ENCODE measurements around the gene CARHSP1. TPM values are rescaled to one million over a fixed set of nuclear protein-coding genes. Genes with fewer than 3 reads are reported as not detected.

The CARHSP1 gene
- total and polyA plus RNA-seq, 9 of the 15 experiments (the other 6 are each of a cell fraction or from before 2014, with no cell fraction given) = 5.8 to 114 (median 41.1) TPM

GRCh38 chr16:8915722-8916301 is 47.0 kb upstream of the CARHSP1 start:
- H3K4me3 ChIP-seq = no peak overlapping the region
- POLR2A ChIA-PET = interaction anchor here (0.7 kb wide), 1 partner anchor 202 kb away, joined by 3 read pairs; no protein-coding TSS in a partner anchor
- no peaks in the 10 kb centered on the region for H3K27me3 ChIP-seq (ENCODE audit: control insufficient read depth in 2 of 2, insufficient read depth in 2 of 2, low read length in 2 of 2)
- H2AFZ ChIP-seq (ENCODE audit: low read depth, low read length) = no peak overlapping the region
- ATAC-seq (no peak), FAIRE-seq (no peak), DNase-seq (ENCODE audit: extremely low read depth in 1 of 4, low spot score in 3 of 4) (no peak)
- TF ChIP-seq BRD4 (IDR thresholded peaks at IDR 0.05) (no peak), CHAMP1 (IDR thresholded peaks at IDR 0.05) (no peak), ZBED1 (IDR thresholded peaks at IDR 0.05) (no peak), GMEB1 (CRISPR knock-in tag; IDR thresholded peaks at IDR 0.05) (no peak), ZNF551 (CRISPR knock-in tag; IDR thresholded peaks at IDR 0.05) (no peak), ZBTB9 (CRISPR knock-in tag; IDR thresholded peaks at IDR 0.05) (no peak), CEBPG (CRISPR knock-in tag; IDR thresholded peaks at IDR 0.05) (no peak), CEBPG (tag; conservative IDR thresholded peaks at IDR 0.05 in 1 of 2, IDR thresholded peaks at IDR 0.05 in 1 of 2) (no peak), HDAC2 (IDR thresholded peaks at IDR 0.05) (no peak)
- TSS peak; percentile 8 for BruUV-seq (replicated peaks)
- 0 out of 3 replicates have a peak, but pooled peaks cover 4% of the 10 kb centered on the region for H3K79me2 ChIP-seq (ENCODE audit: control insufficient read depth, insufficient read depth, low read length)
- H3K9ac ChIP-seq (ENCODE audit: insufficient read depth in 1 of 2, low read depth in 2 of 2, low read length in 2 of 2) = no peak overlapping the region
- CTCF ChIA-PET (ENCODE audit: low intra/inter-chr PET ratio) = no interaction called here
- peaks cover 95% of the 10 kb centered on the region for H3K36me3 ChIP-seq (ENCODE audit: control insufficient read depth, insufficient read depth, low read length)
- H3K9me3 ChIP-seq (replicated peaks; ENCODE audit: control insufficient read depth, insufficient read depth, low read depth, low read length) = no peaks in the 10 kb centered on the region
- intact Hi-C loops (cut with micrococcal nuclease) = no loop called here
- WGBS (ENCODE audit: insufficient coverage, low coverage, missing lambda C conversion rate) = 85% methylated on average over 7 of the region's 7 CpGs
- no peak overlapping the region for H3K4me2 ChIP-seq (ENCODE audit: insufficient read depth, low read length)
- in situ Hi-C loops (cut with MboI) = no loop called here
- H3K4me1 ChIP-seq (replicated peaks in 1 of 2; ENCODE audit: control insufficient read depth in 2 of 2, insufficient read depth in 2 of 2, low read length in 2 of 2) = peaks cover 0 to 8% of the 10 kb centered on the region in 2 experiments; a peak in 2 of 5 replicates
- H4K20me1 ChIP-seq (replicated peaks; ENCODE audit: control insufficient read depth, insufficient read depth, low read length) = peaks cover 14% of the 10 kb centered on the region; the same call in 1 of the 2 replicates
- peaks cover 4% of the 10 kb centered on the region for H3K9me1 ChIP-seq (ENCODE audit: control insufficient read depth, insufficient read depth, low read length)
- H3K27ac ChIP-seq (ENCODE audit: extremely low read depth, low read depth, low read length) = no peak overlapping the region

Measured in K562 (cell line).